HepG2 (cell line): ENCODE results near the gene EGFL8. TPM values are rescaled to one million over a fixed set of nuclear protein-coding genes. Genes with fewer than 3 reads are reported as not detected.

Source experiments
- CBFB ChIP-seq: sonication (generic); formaldehyde crosslinking; IDR thresholded peaks from 2 replicates; pipeline ENCODE4 v1.4.0; 2020; ENCODE audit warnings: missing genetic modification reagents
- DNMT3B ChIP-seq: conservative IDR thresholded peaks from 2 replicates; pipeline ENCODE4 v1.6.1; 2016; ENCODE audit warnings: missing biosample characterization, control low read depth
- DRAP1 ChIP-seq: IDR thresholded peaks from 2 replicates; pipeline ENCODE4 v1.6.1; 2016; ENCODE audit warnings: missing genetic modification reagents, missing compliant biosample characterization
- FOXA1 ChIP-seq, 2 experiments: fragments of 450-650 bp in 1 of 2; sonication (generic) in 1 of 2; formaldehyde crosslinking in 1 of 2; IDR thresholded peaks; 2 replicates each; pipeline versions ENCODE4 v1.4.0 to v1.6.1; 2016 to 2020; ENCODE audit warnings: missing genetic modification reagents in 1 of 2
- GATAD2A ChIP-seq: IDR thresholded peaks from 2 replicates; pipeline ENCODE4 v1.6.1; 2016
- GTF2F1 ChIP-seq: fragments of 150-350 bp; IDR thresholded peaks from 2 replicates; pipeline ENCODE4 v1.6.1; 2014; ENCODE audit warnings: low read length
- HIC2 ChIP-seq: sonication (generic); formaldehyde crosslinking; IDR thresholded peaks from 2 replicates; pipeline ENCODE4 v1.9.0; 2022; ENCODE audit warnings: low read depth, missing genetic modification reagents
- KAT7 ChIP-seq: IDR thresholded peaks from 2 replicates; pipeline ENCODE4 v1.6.1; 2018; ENCODE audit warnings: borderline replicate concordance, missing compliant biosample characterization
- MAF1 ChIP-seq: sonication (generic); formaldehyde crosslinking; IDR thresholded peaks from 2 replicates; pipeline ENCODE4 v1.5.0; 2020; ENCODE audit warnings: missing genetic modification reagents, borderline replicate concordance
- MEF2D ChIP-seq: sonication (generic); formaldehyde crosslinking; IDR thresholded peaks from 2 replicates; pipeline ENCODE4 v1.5.1; 2020; ENCODE audit warnings: mild to moderate bottlenecking, missing genetic modification reagents
- NFATC3 ChIP-seq: sonication (generic); formaldehyde crosslinking; IDR thresholded peaks from 2 replicates; pipeline ENCODE4 v1.5.1; 2020; ENCODE audit warnings: mild to moderate bottlenecking, missing genetic modification reagents
- NFKB2 ChIP-seq: sonication (generic); formaldehyde crosslinking; IDR thresholded peaks from 2 replicates; pipeline ENCODE4 v1.4.0; 2020; ENCODE audit warnings: missing genetic modification reagents, borderline replicate concordance
- SIX1 ChIP-seq: sonication (generic); formaldehyde crosslinking; IDR thresholded peaks from 2 replicates; pipeline ENCODE4 v1.4.0; 2020; ENCODE audit warnings: missing genetic modification reagents, borderline replicate concordance
- ZBTB21 ChIP-seq: sonication (generic); formaldehyde crosslinking; IDR thresholded peaks from 2 replicates; pipeline ENCODE4 v1.4.0; 2020; ENCODE audit warnings: missing genetic modification reagents
- ZBTB49 ChIP-seq: sonication (generic); formaldehyde crosslinking; IDR thresholded peaks from 2 replicates; pipeline ENCODE4 v1.4.0; 2020; ENCODE audit warnings: missing genetic modification reagents, borderline replicate concordance
- ZKSCAN1 ChIP-seq: fragments of 150-350 bp; IDR thresholded peaks from 2 replicates; pipeline ENCODE4 v1.6.1; 2014; ENCODE audit warnings: low read length
- ZMYM2 ChIP-seq: sonication (generic); formaldehyde crosslinking; IDR thresholded peaks from 2 replicates; pipeline ENCODE4 v1.8.0; 2022; ENCODE audit warnings: mild to moderate bottlenecking, missing genetic modification reagents
- ZNF280B ChIP-seq: sonication (generic); formaldehyde crosslinking; IDR thresholded peaks from 2 replicates; pipeline ENCODE4 v1.5.0; 2020; ENCODE audit warnings: missing genetic modification reagents, mild to moderate bottlenecking, borderline replicate concordance
- ZNF451 ChIP-seq: sonication (generic); formaldehyde crosslinking; IDR thresholded peaks from 2 replicates; pipeline ENCODE4 v1.5.0; 2020; ENCODE audit warnings: mild to moderate bottlenecking, missing genetic modification reagents
- ZNF546 ChIP-seq: sonication (generic); formaldehyde crosslinking; conservative IDR thresholded peaks from 2 replicates; pipeline ENCODE4 v1.8.1; 2023; ENCODE audit warnings: mild to moderate bottlenecking, missing genetic modification reagents
- ZNF549 ChIP-seq: sonication (generic); formaldehyde crosslinking; IDR thresholded peaks from 2 replicates; pipeline ENCODE4 v1.5.0; 2020; ENCODE audit warnings: missing genetic modification reagents
- ZNF570 ChIP-seq: sonication (generic); formaldehyde crosslinking; IDR thresholded peaks from 2 replicates; pipeline ENCODE4 v1.4.0; 2020; ENCODE audit warnings: mild to moderate bottlenecking, missing genetic modification reagents, borderline replicate concordance
- polyA plus RNA-seq, 8 experiments: library from polyadenylated mRNA; depleted of rRNA in 3 of 8; stranded (reverse) in 7 of 8; unstranded in 1 of 8; fragments of >200 nt; fragmentation: Illumina TruSeq in 4 of 8; extraction: Trizol in 4 of 8; gene quantifications; 2 replicates each; pipeline versions ENCODE4 v1.2.1 to v1.2.3, GENCODE V29; 2011 to 2016; ENCODE audit warnings: low read depth in 4 of 8, missing spikeins in 1 of 8, mixed read lengths in 1 of 8; ENCODE audit not compliant: insufficient read depth in 1 of 8
- total RNA-seq, 5 experiments: library from RNA; depleted of rRNA; stranded (reverse); fragments of >200 nt; fragmentation: Illumina TruSeq; extraction: Trizol; gene quantifications; 2 replicates each; pipeline ENCODE4 v1.2.3, GENCODE V29; 2016; ENCODE audit warnings: low read depth in 1 of 5

EGFL8 gene
- total and polyA plus RNA-seq, 2 of the 13 experiments (the other 11 are each of a cell fraction or from before 2014, with no cell fraction given): 10.0 to 11.5 TPM

GRCh38 chr6:32194825-32195651 lies 30.6 kb downstream of the EGFL8 start (continued):
- TF ChIP-seq ZBTB49 (CRISPR knock-in tag) (no peak), ZNF451 (CRISPR knock-in tag) (0 out of 2 replicates have a peak, but pooled peaks have one; percentile 10), SIX1 (CRISPR knock-in tag) (0 out of 2 replicates have a peak, but pooled peaks have one; percentile 12), FOXA1 (IDR thresholded peaks at IDR 0.05) (no peak), FOXA1 (CRISPR knock-in tag; IDR thresholded peaks at IDR 0.05) (no peak), MAF1 (CRISPR knock-in tag) (no peak), ZNF546 (CRISPR knock-in tag) (no peak), MEF2D (CRISPR knock-in tag) (no peak), ZKSCAN1 (peak; percentile 86), GTF2F1 (0 out of 2 replicates have a peak, but pooled peaks have one; percentile 10), GATAD2A (CRISPR knock-in tag) (no peak), DNMT3B (CRISPR knock-in tag) (no peak; the same call in 1 of the 2 replicates), CBFB (CRISPR knock-in tag) (0 out of 2 replicates have a peak, but pooled peaks have one; percentile 19), HIC2 (CRISPR knock-in tag) (no peak; the same call in 1 of the 2 replicates), ZNF570 (CRISPR knock-in tag) (no peak), ZNF549 (no peak), NFKB2 (CRISPR knock-in tag) (no peak), ZBTB21 (CRISPR knock-in tag) (no peak), DRAP1 (CRISPR knock-in tag) (peak; percentile 95), ZMYM2 (CRISPR knock-in tag) (no peak), KAT7 (CRISPR knock-in tag) (no peak), NFATC3 (0 out of 2 replicates have a peak, but pooled peaks have one; percentile 56), ZNF280B (CRISPR knock-in tag) (no peak)
